ENCODE data around the gene AUTS2.

The AUTS2 gene

GRCh38 chr7:69939317-69939716, 341.0 kb downstream of the AUTS2 start:
- no peak for DNase-seq (ENCODE audit: low read depth)

DNA sequence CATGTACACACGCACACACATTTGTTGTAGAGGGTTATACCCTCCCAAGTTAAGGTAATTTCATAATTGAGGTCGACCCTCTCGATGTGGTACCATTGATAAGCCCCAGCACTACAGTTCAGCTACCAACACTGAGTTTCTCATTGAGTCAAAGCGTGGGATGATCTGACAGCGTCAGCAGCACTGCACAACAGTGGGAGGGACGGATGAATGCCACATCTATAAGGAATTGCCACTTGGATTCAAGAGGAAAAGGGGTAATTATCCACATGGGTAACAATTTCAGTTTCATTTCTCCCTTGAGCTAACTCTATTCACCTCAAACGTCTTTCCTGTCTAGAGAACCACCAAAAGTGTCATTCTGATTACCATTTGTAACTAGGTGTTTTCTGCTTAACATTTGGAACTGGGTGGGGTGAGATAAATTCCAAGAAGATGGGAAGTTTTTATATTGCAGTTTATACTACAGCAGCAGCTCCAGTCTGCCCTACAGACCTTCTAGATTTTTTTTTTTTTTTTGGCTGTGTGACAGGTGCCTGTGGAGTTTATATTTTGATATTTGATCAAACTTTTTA, 342.9 kb downstream of the AUTS2 start:
- no peak for DNase-seq (ENCODE audit: low read depth)

GRCh38 chr7:69942573-69942972, 344.3 kb downstream of the AUTS2 start:
- no peak for DNase-seq (ENCODE audit: low read depth)

- DNase-seq (ENCODE audit: low read depth): no peak
These were observed 348.6 kb downstream of the AUTS2 start for GRCh38 chr7:69946901-69947300.

GRCh38 chr7:69947998-69948397, 349.7 kb downstream of the AUTS2 start:
- DNase-seq (ENCODE audit: low read depth): no peak

DNA sequence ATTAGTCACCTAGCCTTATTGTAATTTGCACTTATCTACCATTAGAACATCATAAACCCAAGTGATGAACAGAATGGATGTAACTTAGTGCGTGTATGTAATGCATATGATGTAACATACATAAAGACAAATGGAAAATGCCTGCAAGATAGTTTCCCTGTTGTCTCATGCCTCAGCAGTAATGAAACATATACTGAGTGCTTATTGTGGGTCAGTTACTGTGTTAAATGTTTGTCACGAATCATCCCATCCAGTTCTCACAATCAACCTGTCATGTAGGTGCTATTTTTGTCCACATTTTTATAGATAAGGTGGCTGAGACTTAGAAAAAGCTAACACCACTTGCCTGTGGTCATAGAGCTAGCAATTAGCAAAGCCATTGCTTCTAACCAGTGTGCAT, 350.8 kb downstream of the AUTS2 start:
- DNase-seq (ENCODE audit: low read depth): no peak

DNA sequence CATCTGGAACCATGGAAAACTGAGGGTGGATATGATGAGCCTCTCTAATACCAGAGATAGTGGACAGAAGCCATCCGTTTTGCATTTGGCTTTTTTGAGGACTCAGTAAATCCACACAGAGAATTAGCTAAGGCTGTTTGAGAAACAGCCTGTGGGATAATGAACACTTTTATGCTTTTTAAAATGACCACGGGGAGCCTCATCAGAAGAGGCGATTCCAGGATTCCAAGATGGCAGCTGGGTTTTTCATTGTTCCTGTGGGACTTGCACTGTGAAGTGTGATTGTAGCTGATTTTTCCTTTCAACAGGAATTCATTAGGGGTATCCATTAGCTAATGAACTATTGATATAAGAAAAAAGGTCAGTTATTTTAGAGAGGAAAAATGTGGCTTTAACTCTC, 353.2 kb downstream of the AUTS2 start:
- DNase-seq (ENCODE audit: low read depth): no peak

GRCh38 chr7:69953136-69954067, 355.1 kb downstream of the AUTS2 start:
- no peak for DNase-seq (ENCODE audit: low read depth)

- no peak for DNase-seq (ENCODE audit: low read depth)
These were observed 358.3 kb downstream of the AUTS2 start for GRCh38 chr7:69956541-69956940.

DNA sequence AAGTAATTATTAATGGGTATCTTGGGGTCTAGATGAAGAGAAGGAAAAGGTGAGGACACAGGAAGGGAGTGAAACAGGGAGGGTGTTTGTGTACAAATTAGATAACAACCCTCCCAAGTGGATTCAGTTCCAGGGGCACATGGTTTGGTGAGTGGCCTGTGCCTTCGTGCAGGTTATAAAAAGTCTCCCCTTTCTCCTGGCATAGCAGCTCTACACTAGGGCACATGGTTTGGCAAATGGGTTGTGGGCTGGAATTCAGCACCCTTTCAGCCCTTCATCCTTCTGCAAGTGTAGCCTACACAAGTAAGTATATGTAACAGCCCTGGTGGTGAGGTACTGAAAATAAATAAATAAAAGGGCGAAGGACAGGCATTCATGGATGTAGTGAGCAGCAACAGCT, 359.4 kb downstream of the AUTS2 start:
- no peak for DNase-seq (ENCODE audit: low read depth)

DNA sequence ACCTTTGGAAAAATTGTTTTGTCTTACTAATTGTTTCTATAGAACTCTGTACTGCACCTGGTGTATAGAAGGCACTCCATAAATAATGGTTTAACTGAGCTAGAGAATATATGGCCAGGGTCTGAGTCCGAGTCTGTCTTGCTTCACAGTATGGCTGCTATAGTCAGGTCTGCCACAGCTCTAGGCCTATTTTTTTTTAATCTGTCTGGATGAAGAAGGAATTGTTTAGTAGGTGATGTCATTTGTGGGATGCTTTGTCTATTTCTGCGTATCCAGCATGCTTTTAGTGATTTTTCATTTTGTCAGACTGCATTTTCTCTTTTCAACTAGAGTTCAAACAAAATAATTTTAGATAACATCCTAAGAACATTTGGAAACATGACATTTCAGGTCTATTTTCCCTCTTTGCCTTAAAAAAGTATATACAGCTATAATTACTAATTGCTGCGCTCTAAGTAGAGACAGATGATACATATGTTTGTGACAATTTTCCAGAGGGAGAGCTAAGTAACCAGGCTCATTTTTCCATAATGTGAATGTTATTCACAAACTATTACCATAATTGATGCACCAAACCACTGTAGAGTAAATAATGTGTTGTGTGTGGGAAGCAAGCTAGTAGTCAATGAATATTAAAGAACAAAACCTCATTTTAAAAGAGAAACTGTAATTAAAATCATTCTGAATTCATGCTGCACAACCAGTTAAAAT, 361.7 kb downstream of the AUTS2 start:
- no peak for DNase-seq (ENCODE audit: low read depth)

- DNase-seq (ENCODE audit: low read depth): no peak
These were observed 363.2 kb downstream of the AUTS2 start for GRCh38 chr7:69961436-69961835.

- no peak for DNase-seq (ENCODE audit: low read depth)
These were observed 364.2 kb downstream of the AUTS2 start for GRCh38 chr7:69962186-69963065.

DNA sequence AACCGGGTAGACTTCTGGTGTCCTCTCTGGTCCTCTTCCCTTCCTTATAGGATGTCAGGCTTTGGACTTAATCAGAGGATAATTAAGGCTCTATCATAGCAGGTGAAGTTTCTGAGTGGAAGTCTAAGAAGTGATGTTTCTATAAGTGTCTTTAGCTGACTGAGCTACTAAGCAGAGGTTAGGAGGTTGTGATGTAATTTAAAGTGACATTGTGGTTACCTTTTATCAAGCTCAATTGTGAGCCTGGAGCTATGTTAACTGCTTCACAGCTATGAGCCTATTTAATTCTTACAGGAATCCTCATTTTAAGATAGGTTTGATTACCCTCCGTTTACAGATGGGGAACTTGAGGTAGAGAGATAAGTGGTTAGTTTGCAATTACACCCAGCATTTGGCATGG, 365.1 kb downstream of the AUTS2 start:
- DNase-seq (ENCODE audit: low read depth): no peak

DNA sequence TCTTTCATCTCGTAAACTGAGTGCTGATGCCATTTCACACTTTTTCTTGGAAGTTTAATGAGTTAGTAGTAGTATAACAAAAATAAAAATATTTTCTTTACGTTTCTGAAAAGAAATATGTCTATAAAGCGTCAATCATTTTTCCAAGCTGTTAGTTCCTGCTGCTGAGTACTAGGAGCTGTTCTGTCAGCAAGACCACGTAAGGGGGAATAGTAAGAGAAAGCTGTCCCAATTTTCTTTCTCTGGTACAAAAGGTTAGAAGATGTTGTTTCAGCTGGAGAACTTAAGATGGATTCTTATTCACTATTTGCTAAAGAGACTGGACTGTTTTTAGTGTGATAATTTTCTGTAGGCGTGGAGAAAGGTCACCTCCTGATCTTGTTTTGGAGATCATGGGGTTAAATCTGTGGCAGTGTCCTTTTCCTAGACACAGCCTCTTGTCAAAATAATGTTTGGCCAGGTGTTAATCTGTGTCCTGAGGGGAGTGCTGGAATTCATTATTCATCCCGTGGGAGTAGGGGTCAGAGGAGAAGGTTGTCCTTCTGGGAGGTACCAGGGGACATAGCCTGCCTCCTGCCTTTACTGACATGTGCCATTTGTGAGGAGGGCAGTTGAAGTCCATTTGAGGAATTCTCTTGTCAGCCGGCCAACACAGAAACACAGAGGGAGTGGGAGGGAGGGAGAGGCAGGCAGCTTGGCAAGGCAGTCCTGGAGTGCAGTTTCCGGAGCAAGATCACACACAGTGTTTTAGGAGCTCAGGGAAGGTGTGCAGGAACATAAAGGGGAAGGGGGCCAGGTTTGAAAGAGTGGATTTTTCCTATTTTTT, 368.7 kb downstream of the AUTS2 start:
- DNase-seq (ENCODE audit: low read depth): no peak

DNA sequence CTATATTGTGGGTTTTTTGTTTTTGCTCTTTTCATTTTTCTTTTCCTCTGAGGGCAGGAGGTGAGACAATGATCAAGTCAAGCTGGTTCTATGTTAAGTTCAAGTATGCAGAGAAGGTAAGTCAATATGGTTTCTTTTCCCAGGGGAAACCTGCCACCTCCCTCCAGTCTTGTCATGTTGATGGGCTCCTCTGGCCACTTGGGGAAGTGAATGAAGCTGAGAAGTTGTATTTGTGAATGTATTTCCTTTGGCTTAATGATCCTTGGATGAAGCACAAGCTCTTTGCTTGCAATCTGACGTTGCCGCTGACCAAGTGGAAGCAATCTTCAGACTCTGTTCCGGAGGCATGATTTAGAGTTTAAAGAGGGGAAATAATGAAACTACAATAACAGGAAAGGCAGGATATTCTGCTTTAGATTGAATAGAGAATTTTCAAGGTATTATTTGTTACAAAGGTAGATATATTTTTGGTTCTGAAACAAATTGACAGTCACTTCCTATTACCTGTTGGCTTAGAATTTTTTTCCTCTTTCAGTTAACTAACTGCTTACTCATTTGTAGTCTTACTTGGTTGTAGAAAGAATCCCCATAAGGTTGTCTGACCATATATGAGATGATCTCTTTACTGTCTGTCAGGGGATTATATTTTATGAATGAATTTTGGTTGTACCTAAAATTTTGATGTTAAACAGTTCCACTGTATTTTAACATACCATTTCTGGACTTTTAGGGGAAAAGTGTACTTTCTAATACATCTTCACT, 369.6 kb downstream of the AUTS2 start:
- no peak for DNase-seq (ENCODE audit: low read depth)

- DNase-seq (ENCODE audit: low read depth): no peak
These were observed 370.8 kb downstream of the AUTS2 start for GRCh38 chr7:69968969-69969556.

DNA sequence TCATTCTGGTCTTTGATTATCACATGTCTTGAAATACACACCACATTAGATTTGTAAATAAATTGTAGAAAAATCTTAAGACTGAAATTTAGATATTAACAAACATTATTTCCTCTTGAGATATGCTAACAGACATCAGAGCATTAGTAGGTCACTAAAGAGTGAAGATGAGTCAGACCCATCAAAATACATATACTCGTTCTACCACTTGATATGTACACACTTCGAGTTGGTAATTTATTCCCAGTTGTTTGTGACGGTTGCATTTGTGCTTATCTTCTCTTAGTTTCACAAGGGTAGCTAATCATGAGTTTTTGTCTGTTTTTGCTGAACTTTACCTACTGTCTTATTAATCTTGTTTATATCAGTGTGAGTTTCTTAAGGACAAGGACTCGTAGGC, 383.4 kb downstream of the AUTS2 start:
- DNase-seq (ENCODE audit: low read depth): no peak

DNA sequence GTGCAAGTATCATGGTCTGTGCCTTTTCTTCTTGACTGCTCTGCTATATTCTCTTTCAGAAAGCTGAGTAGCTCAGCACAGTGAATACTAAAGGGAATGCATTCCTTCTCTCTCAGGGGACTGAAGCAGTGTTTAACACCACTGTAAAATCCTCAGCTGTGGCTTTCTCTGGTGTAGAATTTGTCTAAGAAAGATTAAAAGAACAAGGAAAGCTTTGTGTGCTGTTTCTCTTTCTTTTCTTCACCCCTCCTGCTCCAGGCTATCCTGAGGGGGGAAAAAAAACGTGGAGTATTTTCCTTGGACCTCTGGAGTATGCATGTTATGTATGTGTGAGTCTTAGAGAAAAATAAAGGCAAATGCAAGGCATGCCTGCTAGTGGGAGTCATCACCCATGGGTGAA, 383.9 kb downstream of the AUTS2 start:
- no peak for DNase-seq (ENCODE audit: low read depth)

- DNase-seq (ENCODE audit: low read depth): no peak
These were observed 391.3 kb downstream of the AUTS2 start for GRCh38 chr7:69989551-69989950.
